HG03196 (cell line): Measurements from ENCODE around the gene RALGAPB.
"Not testable (repeated sequence)": the region's sequence is repeated elsewhere in the genome, so short reads cannot be mapped to it uniquely, and the experiment has no call there.

Experiments used
- ATAC-seq: cut with Tn5 transposase; IDR thresholded peaks from one replicate; pipeline ENCODE4 v1.9.1; 2021; ENCODE audit not compliant: unreplicated experiment

RALGAPB gene

GRCh38 chr20:38581013-38581412, 108.4 kb downstream of the RALGAPB start, which contains the start of gene ADIG:
ADIG (plus strand) TSS chr20:38581197; CDS start chr20:38581251, 54 bp downstream.
- no peak for ATAC-seq

GRCh38 chr20:38581830-38582358, 109.3 kb downstream of the RALGAPB start:
- ATAC-seq: no peak

GRCh38 chr20:38583306-38583705, 110.7 kb downstream of the RALGAPB start:
- no peak for ATAC-seq

- no peak for ATAC-seq
Observed at GRCh38 chr20:38584099-38584763, 111.6 kb downstream of the RALGAPB start.

- no peak for ATAC-seq
Observed at GRCh38 chr20:38585404-38586180, 112.9 kb downstream of the RALGAPB start.

GRCh38 chr20:38586181-38586525, 113.5 kb downstream of the RALGAPB start:
- ATAC-seq: no peak

GRCh38 chr20:38588303-38588702, 115.7 kb downstream of the RALGAPB start:
- ATAC-seq: no peak

GRCh38 chr20:38589351-38589750, 116.7 kb downstream of the RALGAPB start:
- no peak for ATAC-seq

- no peak for ATAC-seq
Observed at GRCh38 chr20:38589967-38590675, 117.5 kb downstream of the RALGAPB start.

GRCh38 chr20:38590676-38591473, 118.2 kb downstream of the RALGAPB start:
- ATAC-seq: no peak

GRCh38 chr20:38591474-38592410, 119.1 kb downstream of the RALGAPB start:
- no peak for ATAC-seq

- not testable (repeated sequence) for ATAC-seq
Observed at GRCh38 chr20:38592411-38592790, 119.8 kb downstream of the RALGAPB start.

- ATAC-seq: not testable (repeated sequence)
Observed at GRCh38 chr20:38594281-38594680, 121.6 kb downstream of the RALGAPB start.

GRCh38 chr20:38595886-38596285, 123.2 kb downstream of the RALGAPB start:
- not testable (repeated sequence) for ATAC-seq

GRCh38 chr20:38599410-38599882, 126.8 kb downstream of the RALGAPB start:
- no peak for ATAC-seq

GRCh38 chr20:38600057-38600456, 127.4 kb downstream of the RALGAPB start:
- no peak for ATAC-seq

- no peak for ATAC-seq
Observed at GRCh38 chr20:38601216-38602184, 128.9 kb downstream of the RALGAPB start, which contains the start of gene ARHGAP40. ARHGAP40 (plus strand) TSS chr20:38601809.

- no peak for ATAC-seq
Observed at GRCh38 chr20:38602185-38602581, 129.5 kb downstream of the RALGAPB start.
